ENCODE data around the gene SLC19A1.
"Not testable (repeated sequence)": the region's sequence is repeated elsewhere in the genome, so short reads cannot be mapped to it uniquely, and the experiment has no call there.

The SLC19A1 gene

DNA sequence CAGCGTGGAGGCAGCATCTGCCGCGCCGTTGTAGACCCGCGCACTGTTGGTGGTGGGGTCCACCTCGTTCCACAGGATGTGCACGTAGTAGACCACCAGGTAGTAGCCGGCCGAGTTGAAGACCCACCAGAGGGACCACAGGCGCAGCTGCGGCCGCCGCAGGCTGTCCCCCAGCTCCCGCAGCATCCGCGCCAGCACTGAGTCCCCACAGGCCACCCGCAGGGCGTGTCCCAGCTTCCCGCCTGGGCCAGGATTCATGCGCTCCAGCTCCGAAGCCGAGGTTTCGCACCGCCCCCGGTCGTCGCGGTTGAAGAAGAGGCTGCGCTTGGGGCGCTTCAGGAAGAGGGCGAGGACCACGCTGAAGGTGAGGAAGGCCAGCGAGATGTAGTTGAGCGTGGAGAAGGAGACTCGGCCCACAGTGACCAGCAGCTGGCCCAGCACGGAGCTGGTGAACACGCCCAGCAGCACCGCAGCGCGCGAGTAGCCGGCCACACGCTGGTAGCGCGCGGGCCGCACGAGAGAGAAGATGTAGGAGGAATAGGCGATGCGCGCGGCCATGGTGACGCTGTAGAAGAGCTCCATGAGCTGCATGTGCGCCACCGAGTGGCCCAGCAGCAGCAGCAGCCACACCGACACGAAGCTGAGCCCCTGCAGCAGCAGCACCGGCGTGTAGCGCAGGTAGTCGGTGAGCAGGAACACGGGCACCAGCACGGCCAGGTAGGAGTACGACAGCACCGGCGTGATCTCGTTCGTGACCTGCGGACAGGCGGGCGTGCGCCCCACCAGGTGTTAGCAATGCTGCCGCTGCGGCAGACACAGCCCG, 10.6 kb downstream of the SLC19A1 start:
- DNase-seq: no peak

DNA sequence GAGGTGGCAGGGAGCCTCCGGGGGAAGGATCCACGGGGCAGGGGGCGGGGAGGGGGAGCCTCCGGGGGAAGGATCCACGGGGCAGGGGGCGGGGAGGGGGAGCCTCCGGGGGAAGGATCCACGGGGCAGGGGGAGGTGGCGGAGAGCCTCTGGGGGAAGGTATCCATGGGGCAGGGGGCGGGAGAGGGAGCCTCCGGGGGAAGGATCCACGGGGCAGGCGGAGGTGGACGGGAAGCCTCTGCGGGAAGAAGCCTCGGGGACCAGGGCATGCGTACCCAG, 11.2 kb downstream of the SLC19A1 start:
- not testable (repeated sequence) for DNase-seq

DNA sequence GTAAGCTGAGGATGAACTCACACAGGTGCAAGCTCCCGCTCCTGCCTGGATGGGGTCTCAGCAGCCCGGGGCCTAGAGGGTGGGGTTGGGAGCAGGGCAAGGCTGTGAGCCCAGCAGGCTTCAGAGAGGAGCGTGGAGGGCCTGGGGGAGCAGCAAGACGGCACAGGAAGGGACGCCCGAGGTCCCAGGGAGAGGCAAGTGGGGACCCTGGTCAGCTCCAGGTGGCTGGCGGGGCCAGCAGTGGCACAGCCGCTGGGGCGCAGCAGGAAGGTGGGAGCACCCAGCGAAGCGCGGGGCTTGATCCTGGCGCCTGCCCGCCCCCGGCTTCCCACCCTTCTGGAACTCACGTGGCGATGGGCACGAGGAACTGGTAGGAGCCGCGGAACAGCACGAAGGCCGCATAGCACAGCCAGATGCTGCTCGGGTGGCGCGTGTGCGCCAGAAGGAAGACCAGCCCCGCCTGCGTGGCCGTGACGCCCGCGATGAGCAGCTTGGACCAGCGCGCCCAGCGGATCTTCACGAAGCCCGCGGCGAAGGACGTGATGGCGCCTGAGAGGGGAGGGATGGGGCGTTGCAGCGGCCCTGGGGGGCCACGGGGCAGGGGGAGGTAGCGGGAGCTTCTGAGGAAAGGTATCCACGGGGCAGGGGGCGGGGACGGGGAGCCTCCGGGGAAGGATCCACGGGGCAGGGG, 11.7 kb downstream of the SLC19A1 start:
- no peak for DNase-seq

DNA sequence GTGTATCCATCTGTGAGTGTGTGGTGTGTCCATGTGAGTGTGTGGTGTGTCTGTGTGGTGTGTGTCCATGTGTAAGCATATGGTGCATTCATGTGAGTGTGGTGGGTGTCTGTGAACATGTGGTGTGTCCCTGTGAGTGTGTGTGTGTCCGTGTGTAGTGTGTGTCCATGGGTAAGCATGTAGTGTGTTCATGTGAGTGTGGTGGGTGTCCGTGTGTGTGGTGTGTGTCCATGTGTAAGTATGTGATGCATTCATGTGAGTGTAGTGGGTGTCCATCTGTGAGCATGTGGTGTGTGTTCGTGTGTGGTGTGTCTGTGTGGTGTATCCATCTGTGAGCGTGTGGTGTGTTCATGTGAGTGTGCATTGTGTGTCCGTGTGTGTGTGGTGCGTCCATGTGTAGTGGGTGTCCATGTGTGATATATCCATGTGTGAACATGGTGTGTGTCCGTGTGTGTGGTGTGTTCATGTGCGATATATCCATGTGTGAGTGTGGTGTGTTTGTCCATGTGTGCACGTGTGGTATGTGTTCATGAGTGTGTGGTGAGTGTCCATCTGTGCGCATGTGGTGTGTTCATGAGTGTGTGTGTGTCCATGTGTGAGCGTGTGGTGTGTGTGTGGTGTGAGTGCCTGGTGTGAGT, 12.3 kb downstream of the SLC19A1 start:
- no peak for DNase-seq

DNA sequence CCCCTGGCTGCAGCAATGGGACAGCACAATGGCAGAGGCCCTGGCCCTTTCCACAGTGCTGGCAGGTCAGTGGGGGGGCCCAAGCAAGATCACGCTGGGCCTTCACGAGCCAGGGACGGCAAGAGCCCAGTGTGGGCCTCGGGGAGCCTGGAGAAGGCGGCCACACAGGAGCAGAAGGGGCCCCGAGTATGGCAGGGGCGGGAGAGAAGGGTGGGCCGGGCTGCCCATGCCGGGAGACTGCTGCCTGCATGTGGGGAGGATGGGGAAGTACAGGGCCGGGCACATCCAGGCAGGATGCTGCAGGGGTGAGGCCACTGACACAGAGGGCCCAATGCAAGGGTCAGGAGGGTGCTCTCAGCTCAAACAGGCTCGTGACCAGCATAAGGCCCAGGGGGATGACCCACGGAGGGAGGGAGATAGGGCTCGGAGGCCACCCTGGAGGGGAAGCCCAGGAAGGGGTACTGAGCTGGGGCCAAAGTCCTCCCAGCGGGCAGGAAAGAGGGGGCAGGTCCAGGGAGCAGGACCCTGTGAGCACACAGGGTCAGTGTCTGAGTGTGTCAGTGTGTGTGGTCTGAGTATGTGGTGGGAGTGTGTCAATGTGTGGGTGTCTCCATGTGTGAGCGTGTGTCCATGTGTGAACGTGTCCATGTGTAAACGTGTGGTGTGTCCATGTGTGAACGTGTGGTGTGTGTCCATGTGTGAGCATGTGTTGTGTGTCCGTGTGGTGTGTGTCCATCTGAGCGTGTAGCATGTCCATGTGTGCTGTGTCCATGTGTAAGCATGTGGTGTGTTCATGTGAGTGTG, 13.1 kb downstream of the SLC19A1 start:
- DNase-seq: no peak

DNA sequence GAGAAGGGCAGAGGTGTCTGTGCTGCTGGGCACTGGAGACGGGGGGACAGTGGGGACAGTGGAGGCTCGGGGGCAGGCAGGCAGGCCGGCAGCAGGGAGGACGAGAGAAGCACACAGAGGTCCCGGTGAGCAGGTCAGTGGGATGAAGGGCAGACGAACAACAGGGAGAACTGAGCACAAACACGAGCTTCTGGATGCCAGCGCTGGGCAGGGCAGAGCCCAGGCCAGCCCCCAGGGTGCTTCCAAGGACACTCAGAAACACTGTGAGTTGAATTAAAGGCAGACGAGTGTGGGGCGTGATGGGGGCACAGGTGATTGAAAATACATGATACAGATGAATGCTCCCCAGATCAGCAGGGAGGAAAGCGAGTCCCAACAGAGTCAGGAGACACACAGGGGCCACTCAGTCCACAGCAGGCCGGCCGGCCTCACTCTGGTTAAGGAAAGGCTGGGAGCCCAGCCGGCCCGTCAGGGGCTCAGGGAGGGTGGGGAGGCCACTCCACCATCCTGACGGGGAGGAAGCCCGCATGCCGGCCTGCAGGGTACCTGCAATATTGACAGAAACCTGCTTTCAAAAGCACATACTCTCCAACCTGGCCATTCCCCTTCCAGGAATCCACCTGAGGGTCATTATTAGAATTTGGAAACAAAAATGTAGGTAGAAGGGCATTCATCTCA, 14.1 kb downstream of the SLC19A1 start:
- DNase-seq: no peak

DNA sequence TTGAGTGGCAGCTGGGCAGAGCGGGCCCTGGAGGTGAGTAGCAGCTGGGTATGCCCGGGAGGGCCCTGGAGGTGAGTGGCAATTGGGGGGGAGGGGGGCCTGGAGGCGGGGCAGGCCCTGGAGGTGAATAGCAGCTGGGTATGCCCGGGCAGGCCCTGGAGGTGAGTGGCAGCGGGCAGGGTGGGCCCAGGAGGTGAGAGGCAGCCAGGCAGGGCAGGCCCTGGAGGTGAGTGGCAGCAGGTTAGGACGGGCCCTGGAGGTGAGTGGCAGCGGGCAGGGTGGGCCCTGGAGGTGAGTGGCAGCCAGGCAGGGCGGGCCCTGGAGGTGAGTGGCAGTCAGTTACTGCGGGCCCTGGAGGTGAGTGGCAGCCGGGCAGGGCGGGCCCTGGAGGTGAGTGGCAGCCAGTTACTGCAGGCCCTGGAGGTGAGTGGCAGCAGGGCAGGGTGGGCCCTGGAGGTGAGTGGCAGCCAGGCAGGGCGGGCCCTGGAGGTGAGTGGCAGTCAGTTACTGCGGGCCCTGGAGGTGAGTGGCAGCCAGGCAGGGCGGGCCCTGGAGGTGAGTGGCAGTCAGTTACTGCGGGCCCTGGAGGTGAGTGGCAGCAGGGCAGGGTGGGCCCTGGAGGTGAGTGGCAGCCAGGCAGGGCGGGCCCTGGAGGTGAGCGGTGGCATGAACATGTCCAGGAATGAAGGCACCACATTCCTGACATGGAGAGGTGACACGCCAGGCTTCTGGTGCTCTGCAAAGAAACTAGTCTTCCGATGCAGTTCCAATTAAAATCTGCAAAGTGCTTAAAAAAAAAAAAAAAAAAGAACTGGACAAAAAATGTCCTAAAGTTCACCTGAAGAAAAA, 14.9 kb downstream of the SLC19A1 start:
- DNase-seq: not testable (repeated sequence)

DNA sequence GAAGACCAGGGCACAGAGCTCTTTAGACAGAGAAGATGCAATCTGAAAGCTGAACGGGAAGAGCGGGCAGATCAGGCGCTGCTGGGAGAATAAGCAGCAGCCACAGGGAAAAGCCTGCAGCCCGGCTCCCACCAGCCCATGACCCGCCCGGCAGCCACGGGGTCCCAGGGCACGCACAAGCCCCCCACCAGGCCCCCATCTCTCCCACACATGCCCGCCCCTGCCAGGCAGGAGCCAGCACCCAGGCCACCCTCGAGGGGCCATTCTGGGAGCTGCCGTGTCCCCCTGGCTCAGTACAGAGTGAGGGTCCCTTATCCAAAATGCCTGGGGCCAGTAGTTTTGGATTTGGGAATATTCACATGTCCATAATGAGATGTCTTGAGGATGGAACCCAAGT, 16.3 kb downstream of the SLC19A1 start:
- no peak for DNase-seq

DNA sequence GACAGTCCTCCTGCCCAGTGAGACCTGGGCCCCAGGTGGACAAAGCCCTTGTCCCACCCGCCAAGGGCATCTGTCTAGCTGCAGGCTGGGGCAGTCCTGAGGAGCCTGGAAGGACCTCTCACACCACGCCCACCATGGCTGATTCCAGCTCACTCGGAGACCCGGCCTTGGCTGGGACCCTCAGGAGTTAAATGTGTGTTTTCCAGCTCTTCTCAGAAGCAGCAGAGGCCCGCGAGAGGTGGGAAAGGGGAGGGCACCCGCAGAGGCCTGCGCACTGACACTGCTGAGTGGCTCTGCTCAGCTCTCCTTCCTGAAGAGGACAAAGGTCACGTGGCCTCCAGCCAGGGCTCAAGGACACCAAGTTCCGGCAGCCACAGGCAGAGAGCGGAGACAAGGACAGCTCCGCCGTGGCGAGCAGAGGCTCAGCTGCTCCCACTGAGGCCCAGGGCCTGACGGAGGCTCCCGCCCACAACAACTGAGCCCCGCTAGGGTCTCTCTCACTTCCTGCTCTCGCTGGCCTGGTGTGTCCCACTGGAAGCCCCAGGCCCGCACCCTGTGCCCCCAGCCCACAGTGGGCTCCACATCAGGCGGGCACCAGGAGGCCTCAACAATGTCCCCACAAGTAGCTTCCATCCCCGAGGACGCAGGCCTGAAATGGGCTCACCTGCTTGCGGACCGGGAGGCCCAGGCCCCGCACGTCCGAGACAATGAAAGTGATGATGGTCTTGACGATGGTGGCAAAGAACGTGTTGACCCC, 16.9 kb downstream of the SLC19A1 start:
- DNase-seq: no peak

DNA sequence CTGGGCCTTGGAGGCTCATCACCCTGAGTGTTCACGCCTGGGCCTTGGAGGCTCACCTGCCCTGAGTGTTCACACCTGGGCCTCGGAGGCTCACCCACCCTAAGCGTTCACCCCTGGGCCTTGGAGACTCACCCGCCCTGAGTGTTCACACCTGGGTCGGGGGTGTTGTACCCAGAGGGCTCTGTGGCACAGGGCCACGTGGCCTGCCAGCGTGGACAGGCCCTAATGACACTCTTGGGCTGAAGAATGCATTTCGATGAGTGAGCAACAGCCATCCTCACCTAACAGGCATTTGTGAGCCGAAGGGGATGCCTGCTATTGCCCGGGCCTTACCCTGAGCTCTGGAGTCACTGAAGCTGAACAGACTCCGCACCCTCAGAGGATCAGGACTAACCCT, 17.5 kb downstream of the SLC19A1 start:
- DNase-seq: no peak

DNA sequence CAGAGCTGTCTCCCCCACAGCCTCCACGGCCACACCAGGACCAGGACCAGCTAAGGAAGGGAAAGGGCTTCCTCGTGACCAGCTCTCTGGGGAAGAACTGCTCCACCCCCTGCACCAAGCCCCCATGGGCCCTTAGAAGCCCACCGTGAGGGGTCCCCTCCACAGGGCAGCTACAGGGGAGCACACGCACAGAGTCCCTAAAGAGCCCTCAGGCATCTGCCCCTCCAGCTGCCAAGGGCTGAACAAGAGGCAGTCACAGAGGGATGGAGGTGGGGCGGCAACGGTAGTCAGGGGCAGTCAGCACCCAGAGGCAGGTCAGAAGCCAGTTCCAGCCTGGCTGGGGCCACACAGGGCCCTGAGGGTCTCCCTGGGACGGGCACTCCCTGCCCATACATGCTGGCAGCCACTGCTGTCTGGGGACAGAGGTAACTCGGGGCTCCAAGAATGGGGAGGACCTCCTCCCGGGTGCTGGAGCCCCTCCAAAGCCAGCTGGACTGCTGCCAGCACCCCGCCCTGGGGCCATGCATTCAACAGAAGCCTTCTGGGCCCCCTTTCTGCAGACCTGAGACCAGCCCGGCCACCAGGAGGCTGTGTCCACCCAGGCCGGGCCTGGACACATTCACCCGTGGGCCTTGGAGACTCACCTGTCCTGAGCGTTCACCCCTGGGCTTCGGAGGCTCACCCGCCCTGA, 18.7 kb downstream of the SLC19A1 start:
- no peak for DNase-seq

DNA sequence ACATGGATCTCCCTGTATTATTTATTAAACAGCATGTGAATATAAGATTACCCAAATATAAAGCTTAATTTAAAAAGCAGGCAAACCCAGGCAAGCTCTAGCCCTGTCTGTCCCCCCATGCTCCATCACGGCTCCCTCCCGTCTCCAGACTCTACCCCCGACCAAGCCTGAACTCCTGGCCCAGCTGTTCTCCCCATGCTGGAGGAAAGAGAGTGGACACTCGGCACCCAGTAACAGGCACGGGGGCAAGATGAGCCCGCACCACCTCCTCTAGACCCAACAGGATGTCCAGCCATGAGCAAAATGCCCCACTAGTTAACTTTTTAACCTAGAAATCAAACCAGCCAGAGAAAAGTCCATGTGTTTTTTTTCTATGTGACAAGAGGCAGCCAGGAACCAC, 19.3 kb downstream of the SLC19A1 start:
- no peak for DNase-seq

DNA sequence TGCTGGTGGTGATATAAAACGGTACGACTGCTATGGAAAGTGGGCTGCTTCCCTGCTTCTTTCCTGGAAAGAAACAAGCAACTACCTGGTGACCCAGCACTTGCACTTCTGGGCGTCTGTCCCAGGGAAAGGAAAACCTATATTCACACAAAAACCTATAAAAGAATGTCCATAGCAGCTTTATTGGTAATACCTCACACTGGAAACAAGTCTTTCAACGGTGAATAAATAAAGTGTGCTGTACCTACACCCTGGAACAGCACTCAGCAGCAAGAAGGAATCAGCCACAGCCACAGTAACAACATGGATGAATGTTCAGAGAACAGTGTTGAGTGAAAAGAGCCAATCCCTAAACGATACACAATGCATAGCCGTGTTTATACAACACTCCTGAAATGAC, 19.9 kb downstream of the SLC19A1 start:
- no peak for DNase-seq

DNA sequence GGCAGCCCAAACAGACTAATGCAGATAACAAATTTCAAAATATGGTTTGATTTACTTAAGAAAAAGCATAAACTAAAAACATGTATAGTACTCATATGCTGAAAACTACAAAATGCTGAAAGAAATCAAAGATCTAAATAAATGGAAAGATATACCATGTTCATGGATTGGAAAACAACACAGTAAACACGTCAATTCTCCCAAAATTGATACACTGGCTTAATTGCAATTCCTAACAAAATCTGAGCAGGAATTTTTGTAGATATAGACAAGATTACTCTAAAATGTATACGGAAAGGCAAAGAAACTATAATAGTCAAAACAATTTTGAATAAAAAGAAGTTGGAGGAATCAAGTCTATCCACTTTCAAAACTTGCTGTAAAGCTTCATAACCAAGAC, 21.0 kb downstream of the SLC19A1 start:
- DNase-seq: no peak

DNA sequence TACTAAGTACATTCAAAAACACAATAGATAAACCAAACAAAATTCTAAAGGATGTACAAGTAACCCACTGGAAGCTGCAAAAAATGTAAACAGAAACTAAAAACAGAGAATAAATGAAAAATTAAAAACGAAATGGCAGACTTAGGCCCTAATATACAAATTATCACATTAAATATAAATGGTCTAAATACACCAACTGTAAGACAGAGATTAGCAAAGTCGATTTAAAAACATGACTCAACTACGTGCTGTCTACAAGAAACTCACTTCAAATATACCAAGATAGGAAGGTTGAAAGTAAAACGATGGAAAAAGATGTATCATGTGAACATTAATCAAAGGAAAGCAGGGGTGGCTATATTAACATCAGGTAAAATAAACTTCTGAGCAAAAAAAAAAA, 23.1 kb downstream of the SLC19A1 start:
- no peak for DNase-seq

DNA sequence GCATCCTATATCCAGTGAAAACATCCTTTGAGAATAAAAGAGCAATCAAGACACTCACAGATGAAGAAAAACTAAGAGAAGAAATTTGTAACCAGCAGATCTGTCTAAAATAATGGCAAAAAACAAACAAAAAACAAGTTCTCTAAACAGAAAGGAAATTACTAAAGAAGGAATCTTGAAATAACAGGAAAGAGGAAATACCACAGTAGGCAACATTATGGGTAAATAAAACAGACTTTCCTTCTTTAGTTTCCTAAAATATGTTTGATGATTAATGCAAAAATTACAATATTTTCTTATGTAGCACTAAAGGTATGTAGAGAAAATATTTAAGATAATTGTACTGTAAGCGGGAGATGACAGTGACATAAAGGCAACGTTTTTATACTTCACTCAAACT, 23.5 kb downstream of the SLC19A1 start:
- no peak for DNase-seq

DNA sequence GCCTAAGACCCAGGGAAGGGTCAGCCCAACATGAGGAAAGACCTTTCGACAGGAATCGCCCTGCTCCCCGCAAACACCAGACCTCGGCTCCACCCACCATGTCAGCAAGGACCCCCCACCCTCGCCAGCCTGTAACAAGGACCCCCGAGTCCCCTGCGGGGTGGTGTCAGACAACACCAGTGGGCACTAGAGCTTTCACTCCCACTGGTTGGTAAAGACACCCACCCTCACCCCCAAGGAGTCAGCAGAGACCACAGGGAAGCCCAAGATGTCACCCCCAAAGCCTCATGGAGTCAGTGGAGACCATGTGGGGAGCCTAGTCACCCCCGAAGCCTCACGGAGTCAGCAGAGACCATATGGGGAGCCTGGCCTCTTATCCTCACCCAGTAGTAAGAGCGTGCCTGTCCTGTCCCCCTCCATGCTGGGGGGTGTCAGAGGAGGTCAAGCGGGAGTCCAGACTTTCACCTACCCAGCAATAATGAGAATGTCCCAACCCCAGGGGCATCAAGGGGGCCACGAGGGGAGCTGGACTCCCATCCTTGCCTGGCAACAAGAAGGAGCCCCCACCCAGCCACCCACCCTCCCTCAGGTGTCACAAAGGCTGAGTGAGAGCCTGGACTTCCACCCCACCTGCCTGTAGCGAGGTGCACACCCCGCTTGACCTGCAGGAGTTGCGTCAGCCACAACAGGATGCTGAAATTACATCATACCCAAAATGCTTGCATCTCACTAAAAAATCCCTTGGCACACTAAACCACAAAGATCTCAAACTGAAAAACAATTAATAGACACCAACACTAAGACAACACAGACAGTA, 24.8 kb downstream of the SLC19A1 start:
- no peak for DNase-seq

DNA sequence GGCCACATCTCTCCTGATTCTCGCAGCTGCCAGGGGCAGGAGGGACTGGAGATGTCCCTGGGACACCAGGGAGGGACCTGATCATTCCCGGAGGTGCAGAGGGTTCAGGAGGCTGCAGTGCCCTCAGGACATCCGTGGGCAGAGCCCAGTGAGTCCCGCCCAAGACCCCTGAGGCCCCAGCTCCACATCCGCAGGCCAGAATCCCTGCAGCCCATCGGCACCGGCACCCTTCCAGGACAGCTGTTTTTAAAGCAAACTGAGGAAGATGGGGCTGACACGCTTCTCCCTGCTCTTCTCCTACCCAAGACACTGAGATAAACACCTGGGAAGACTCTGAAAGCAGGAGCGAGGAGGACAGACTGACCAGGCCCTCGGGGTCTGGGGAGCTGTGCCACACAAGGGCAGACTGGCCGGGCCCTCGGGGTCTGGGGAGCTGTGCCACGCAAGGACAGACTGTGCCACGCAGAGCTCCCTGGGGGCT, 25.5 kb downstream of the SLC19A1 start:
- DNase-seq: no peak

DNA sequence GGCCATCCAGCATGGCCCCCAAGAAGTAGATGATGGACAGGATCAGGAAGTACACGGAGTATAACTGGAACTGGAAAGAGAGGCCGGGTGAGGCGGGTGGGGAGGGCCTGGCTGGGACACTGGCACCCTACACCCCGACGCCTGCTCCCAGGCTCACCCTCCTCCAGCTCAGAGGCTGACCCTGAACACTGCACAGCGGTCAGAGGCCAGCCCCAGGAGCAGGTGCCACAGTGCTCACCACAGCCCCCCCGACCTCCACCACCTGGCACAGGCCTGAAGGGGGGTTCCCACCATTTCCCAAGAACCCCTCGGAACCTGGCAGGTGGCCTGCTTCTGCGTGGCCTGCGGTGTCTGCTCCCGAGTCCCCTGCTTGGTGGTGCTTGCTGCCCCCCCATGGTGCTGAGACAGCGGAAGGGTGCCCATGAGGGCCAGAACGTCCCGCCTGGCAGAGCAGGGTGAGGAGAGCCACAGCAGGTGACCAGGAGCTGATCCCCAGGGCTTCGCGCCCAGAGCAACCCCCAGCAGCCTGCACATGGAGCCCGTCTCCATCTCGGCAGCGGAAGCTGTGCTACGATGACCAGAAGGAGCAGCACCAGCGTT, 26.1 kb downstream of the SLC19A1 start:
- no peak for DNase-seq
